Retinal pigment epithelial cell (primary cell): ENCODE measurements around the gene EMP1.

ENCODE experiments used
- DNase-seq: peaks from one replicate; pipeline ENCODE4 v3.0.0-alpha.2; 2010; ENCODE audit warnings: low read depth
- H3K4me3 ChIP-seq: 2 replicates; pipeline ENCODE4 v1.5.1; 2011; ENCODE audit warnings: mild to moderate bottlenecking, low read length, control low read depth, moderate library complexity
- TF ChIP-seq, protein P1 (sequence below): conservative IDR thresholded peaks from 2 replicates; pipeline ENCODE4 v1.5.1; 2011; ENCODE audit warnings: low read depth, low read length, control low read depth, inconsistent platforms

EMP1 gene

DNA sequence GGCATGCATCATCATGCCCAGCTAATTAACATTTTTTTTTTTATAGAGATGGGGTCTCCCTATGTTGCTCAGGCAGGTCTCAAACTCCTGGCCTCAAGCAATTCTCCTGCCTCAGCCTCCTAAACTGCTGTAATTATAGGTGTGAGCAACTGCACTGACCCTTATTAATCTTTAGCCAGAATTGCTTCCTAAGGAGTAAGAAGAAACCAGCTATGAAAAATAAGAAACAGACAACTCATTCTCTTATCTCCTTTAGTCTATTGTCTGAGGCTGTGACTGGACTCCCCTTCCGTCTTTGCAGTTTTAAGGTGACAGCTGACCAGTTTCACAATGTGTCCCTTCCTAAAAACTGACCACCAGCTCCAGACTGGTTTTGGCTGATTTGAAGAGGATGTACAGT is 52.4 kb downstream of the EMP1 start:
- TF ChIP-seq, protein P1, sequence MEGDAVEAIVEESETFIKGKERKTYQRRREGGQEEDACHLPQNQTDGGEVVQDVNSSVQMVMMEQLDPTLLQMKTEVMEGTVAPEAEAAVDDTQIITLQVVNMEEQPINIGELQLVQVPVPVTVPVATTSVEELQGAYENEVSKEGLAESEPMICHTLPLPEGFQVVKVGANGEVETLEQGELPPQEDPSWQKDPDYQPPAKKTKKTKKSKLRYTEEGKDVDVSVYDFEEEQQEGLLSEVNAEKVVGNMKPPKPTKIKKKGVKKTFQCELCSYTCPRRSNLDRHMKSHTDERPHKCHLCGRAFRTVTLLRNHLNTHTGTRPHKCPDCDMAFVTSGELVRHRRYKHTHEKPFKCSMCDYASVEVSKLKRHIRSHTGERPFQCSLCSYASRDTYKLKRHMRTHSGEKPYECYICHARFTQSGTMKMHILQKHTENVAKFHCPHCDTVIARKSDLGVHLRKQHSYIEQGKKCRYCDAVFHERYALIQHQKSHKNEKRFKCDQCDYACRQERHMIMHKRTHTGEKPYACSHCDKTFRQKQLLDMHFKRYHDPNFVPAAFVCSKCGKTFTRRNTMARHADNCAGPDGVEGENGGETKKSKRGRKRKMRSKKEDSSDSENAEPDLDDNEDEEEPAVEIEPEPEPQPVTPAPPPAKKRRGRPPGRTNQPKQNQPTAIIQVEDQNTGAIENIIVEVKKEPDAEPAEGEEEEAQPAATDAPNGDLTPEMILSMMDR: no peak
- H3K4me3 ChIP-seq: no peak overlapping the region
- DNase-seq: no peak

DNA sequence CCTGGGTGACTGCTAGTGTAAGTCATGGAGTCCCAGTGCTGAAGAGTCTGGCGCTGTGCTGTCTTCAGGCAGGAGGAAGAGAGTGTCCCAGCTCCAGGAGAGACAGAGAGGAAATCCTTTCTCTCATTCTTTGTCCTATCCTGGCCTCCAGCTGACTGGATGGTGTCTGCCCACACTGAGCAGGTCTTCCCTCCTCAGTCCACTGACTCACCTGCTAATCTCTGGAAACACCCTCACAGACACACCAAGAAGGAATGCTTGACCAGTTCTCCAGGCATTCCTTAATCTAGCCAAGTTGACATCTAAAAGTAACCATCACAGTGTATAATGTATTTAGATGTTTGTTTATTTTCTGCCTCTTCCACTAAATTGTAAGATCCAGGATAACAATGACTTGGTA is 53.9 kb downstream of the EMP1 start:
- TF ChIP-seq, protein P1: no peak
- DNase-seq: peak; percentile 21
- H3K4me3 ChIP-seq: no peak overlapping the region

DNA sequence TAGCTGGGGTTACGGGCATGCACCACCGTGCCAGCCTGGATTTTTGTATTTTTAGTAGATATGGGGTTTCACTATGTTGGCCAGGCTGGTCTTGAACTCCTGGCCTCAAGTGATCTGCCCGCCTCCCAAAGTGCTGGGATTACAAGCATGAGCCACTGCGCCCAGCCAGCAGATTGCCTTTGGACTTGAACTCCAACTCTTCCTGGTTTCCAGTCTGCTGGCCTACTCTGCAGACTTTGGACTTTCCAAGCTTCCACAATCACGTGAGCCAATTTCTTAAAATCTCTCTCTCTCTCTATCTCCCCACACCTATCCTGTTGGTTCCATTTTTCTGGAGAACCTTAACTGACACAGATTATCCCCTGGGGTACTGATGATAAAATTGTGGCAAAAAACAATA is 55.0 kb downstream of the EMP1 start:
- TF ChIP-seq, protein P1: no peak
- H3K4me3 ChIP-seq: no peak overlapping the region

DNA sequence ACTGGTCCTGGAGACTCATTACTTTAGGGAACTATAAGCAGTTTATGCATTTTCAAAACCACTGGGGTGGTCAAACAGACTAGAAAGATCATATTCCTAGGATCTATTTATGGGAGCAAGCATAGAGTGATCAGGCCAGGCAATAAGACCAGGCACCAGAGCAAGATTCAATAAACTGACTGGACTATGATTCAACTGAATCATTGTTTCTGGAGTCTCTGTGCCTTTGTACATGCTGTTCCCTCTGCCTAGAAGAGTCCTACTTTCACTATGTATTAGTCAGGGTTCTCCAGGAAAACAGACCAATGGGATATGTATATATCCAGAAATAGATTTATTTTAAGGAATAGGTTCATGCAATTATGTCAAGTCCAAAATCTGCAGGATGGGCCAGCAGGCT is 55.5 kb downstream of the EMP1 start:
- no peak overlapping the region for H3K4me3 ChIP-seq
- no peak for DNase-seq
- TF ChIP-seq, protein P1: no peak

More for the DNA sequence above, 55.0 kb downstream of the EMP1 start:
- no peak for DNase-seq

DNA sequence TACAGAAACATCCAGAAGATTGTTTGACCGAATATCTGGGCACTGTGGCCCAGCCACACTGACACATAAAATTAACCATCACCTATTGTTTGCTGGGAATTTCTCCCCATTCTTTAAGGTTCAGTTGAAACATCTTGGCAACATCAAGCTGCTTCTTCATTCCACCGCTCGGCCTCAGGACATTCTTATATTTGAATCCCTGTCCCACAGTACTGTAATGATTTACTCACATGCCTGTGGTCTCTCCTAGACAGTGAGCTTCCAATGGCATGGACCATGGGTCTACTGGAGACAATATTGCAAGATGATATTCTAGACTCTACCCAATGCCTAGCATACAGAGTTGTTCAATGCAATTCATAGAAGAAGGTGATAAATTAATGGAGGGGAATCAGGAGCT is 56.1 kb downstream of the EMP1 start:
- no peak for DNase-seq
- H3K4me3 ChIP-seq: no peak overlapping the region
- TF ChIP-seq, protein P1: no peak

DNA sequence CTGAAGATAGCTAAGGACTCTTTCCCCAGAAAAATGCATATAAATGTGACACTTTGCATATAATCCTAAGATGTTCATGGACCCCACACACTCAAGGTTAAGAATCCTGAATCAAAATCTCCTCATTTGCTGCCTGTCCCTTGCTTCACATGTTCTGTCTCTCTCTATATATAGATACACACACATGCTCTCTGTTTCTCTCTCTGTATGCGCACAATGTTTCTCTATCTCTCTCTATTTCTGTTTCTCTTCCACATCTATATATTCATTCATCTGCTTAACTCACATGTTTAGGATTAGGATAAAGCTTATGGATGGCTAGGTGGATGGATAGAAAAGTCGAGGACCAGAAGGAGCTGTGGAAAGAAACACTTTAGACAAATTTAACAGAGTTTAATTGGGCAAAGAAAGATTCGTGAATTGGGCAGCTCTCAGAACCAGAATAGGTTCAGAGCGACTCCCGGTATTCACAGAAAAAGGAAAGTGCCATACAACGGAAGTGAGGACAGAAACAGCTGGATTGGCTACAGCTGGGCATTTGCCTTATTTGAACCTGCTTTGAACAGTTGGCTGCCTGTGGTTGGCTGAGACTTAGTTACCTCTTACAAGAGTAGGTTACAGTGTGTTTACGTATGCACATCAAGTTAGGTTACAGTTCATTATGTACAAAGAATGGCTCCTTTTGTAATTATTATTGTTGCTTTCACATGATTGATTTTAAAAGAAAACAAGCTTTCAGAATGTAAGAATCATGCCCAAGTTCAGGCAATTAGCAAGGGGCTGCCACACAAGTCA is 57.6 kb downstream of the EMP1 start:
- H3K4me3 ChIP-seq: no peak overlapping the region
- TF ChIP-seq, protein P1: no peak
- DNase-seq: no peak
